ENCODE results near the gene EPB41L3. TPM values are rescaled to one million over a fixed set of nuclear protein-coding genes. Genes with fewer than 3 reads are reported as not detected.

EPB41L3 gene
- total RNA-seq, 1 donor from 2014 or later = 43.0 TPM

GRCh38 chr18:5464251-5464650, 79.5 kb downstream of the EPB41L3 start:
- Histone ChIP-seq H3K36me3 (ENCODE audit: control insufficient read depth, insufficient read depth, low read length) (no peaks in the 10 kb centered on the region), H3K4me3 (ENCODE audit: low read depth, low read length) (no peak overlapping the region), H3K27me3 (ENCODE audit: control insufficient read depth, insufficient read depth, low read length) (no peaks in the 10 kb centered on the region)
- DNase-seq (ENCODE audit: low read depth) = no peak
- no peak for TF ChIP-seq CTCF (IDR thresholded peaks at IDR 0.05; ENCODE audit: insufficient read depth, low read length, poor library complexity, severe bottlenecking)

- TF ChIP-seq CTCF (IDR thresholded peaks at IDR 0.05; ENCODE audit: insufficient read depth, low read length, poor library complexity, severe bottlenecking) = no peak
- DNase-seq (ENCODE audit: low read depth) = no peak
- H3K4me3 ChIP-seq (ENCODE audit: low read depth, low read length) = no peak overlapping the region
- H3K36me3 ChIP-seq (ENCODE audit: control insufficient read depth, insufficient read depth, low read length) = no peaks in the 10 kb centered on the region
- no peaks in the 10 kb centered on the region for H3K27me3 ChIP-seq (ENCODE audit: control insufficient read depth, insufficient read depth, low read length)
These were observed 80.0 kb downstream of the EPB41L3 start for GRCh38 chr18:5463831-5464230.

GRCh38 chr18:5463390-5463789, 80.4 kb downstream of the EPB41L3 start:
- Histone ChIP-seq H3K4me3 (ENCODE audit: low read depth, low read length) (no peak overlapping the region), H3K27me3 (ENCODE audit: control insufficient read depth, insufficient read depth, low read length) (no peaks in the 10 kb centered on the region), H3K36me3 (ENCODE audit: control insufficient read depth, insufficient read depth, low read length) (no peaks in the 10 kb centered on the region)
- no peak for TF ChIP-seq CTCF (IDR thresholded peaks at IDR 0.05; ENCODE audit: insufficient read depth, low read length, poor library complexity, severe bottlenecking)
- no peak for DNase-seq (ENCODE audit: low read depth)

GRCh38 chr18:5462227-5462626, 81.6 kb downstream of the EPB41L3 start:
- Histone ChIP-seq H3K36me3 (ENCODE audit: control insufficient read depth, insufficient read depth, low read length) (no peaks in the 10 kb centered on the region), H3K4me3 (ENCODE audit: low read depth, low read length) (no peak overlapping the region), H3K27me3 (ENCODE audit: control insufficient read depth, insufficient read depth, low read length) (no peaks in the 10 kb centered on the region)
- no peak for TF ChIP-seq CTCF (IDR thresholded peaks at IDR 0.05; ENCODE audit: insufficient read depth, low read length, poor library complexity, severe bottlenecking)
- no peak for DNase-seq (ENCODE audit: low read depth)

GRCh38 chr18:5461041-5461440, 82.8 kb downstream of the EPB41L3 start:
- no peaks in the 10 kb centered on the region for H3K27me3 ChIP-seq (ENCODE audit: control insufficient read depth, insufficient read depth, low read length)
- no peak for TF ChIP-seq CTCF (IDR thresholded peaks at IDR 0.05; ENCODE audit: insufficient read depth, low read length, poor library complexity, severe bottlenecking)
- H3K4me3 ChIP-seq (ENCODE audit: low read depth, low read length) = no peak overlapping the region
- DNase-seq (ENCODE audit: low read depth) = no peak
- H3K36me3 ChIP-seq (ENCODE audit: control insufficient read depth, insufficient read depth, low read length) = no peaks in the 10 kb centered on the region

GRCh38 chr18:5457462-5457957, 86.3 kb downstream of the EPB41L3 start:
- no peak for DNase-seq (ENCODE audit: low read depth)
- H3K36me3 ChIP-seq (ENCODE audit: control insufficient read depth, insufficient read depth, low read length) = no peaks in the 10 kb centered on the region
- no peaks in the 10 kb centered on the region for H3K27me3 ChIP-seq (ENCODE audit: control insufficient read depth, insufficient read depth, low read length)
- H3K4me3 ChIP-seq (ENCODE audit: low read depth, low read length) = no peak overlapping the region
- TF ChIP-seq CTCF (IDR thresholded peaks at IDR 0.05; ENCODE audit: insufficient read depth, low read length, poor library complexity, severe bottlenecking) = no peak
